Esophagus squamous epithelium (tissue), 4 donors: ENCODE data around the gene SSH2.

Experiments
- POLR2A ChIP-seq, 4 donors: fragments of 450-650 bp; IDR thresholded peaks; one replicate each; pipeline ENCODE4 v1.6.1; 2017; ENCODE audit warnings: antibody characterized with exemption in 4 of 4, mild to moderate bottlenecking in 4 of 4, moderate library complexity in 3 of 4
- TF ChIP-seq, protein P1 (sequence below), 6 experiments: fragments of 450-650 bp in 4 of 6; fragments of 200-600 bp in 2 of 6; sonication (generic) in 2 of 6; IDR thresholded peaks; one replicate each; pipeline ENCODE4 v1.5.1; 2016 to 2019; ENCODE audit warnings: antibody characterized with exemption in 6 of 6, mild to moderate bottlenecking in 4 of 6, moderate library complexity in 4 of 6

DNA sequence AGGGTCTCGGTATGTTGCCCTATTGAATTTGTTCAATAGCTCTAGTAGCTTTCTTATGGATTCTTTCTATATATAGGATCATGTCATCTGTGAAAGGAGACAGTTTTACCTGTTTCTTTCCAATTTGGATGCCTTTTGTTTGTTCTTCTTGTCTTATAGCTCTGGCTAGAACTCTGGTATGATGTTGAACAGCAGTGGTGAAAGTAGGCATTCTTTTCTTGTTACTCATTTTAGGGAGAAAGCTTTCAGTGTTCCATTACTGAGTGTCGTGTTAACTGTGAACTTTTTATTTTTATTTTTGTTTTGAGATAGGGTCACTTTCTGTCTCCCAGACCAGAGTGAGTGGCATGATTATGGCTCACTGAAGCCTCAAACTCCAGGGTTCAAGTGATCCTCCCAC is 32.6 kb upstream of the SSH2 start:
- TF ChIP-seq, protein P1, sequence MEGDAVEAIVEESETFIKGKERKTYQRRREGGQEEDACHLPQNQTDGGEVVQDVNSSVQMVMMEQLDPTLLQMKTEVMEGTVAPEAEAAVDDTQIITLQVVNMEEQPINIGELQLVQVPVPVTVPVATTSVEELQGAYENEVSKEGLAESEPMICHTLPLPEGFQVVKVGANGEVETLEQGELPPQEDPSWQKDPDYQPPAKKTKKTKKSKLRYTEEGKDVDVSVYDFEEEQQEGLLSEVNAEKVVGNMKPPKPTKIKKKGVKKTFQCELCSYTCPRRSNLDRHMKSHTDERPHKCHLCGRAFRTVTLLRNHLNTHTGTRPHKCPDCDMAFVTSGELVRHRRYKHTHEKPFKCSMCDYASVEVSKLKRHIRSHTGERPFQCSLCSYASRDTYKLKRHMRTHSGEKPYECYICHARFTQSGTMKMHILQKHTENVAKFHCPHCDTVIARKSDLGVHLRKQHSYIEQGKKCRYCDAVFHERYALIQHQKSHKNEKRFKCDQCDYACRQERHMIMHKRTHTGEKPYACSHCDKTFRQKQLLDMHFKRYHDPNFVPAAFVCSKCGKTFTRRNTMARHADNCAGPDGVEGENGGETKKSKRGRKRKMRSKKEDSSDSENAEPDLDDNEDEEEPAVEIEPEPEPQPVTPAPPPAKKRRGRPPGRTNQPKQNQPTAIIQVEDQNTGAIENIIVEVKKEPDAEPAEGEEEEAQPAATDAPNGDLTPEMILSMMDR (IDR thresholded peaks at IDR 0.05), result no peak
- no peak for TF ChIP-seq POLR2A (IDR thresholded peaks at IDR 0.05)
